ENCODE data around the gene CTNNA1. TPM values are rescaled to one million over a fixed set of nuclear protein-coding genes. Genes with fewer than 3 reads are reported as not detected.
"Not testable (repeated sequence)": the region's sequence is repeated elsewhere in the genome, so short reads cannot be mapped to it uniquely, and the experiment has no call there.

CTNNA1 gene
- total RNA-seq, 4 donors from 2014 or later = 140 to 752 (median 389) TPM

DNA sequence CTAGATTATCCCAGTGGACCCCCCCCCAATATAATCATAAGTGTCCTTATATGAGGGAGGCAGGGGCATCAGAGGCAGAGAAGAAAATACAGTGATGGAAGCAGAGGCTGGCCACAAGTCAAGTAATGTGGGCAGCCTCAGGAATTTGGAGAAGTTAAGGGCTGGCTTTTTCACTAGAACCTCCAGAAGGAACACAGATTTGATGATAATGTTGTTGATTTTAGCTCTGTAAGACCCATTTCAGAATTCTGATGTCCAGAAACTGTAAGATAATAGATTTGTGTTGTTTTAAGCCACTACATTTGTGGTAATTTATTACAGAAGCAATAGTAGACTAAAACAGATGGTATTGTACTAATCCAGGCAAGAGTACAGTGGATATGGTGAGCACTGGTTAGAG, 158.2 kb downstream of the CTNNA1 start:
- intact Hi-C loops (cut with DNase I; ENCODE audit: low total_unique reads) = no loop called here
- TF ChIP-seq, protein P1, sequence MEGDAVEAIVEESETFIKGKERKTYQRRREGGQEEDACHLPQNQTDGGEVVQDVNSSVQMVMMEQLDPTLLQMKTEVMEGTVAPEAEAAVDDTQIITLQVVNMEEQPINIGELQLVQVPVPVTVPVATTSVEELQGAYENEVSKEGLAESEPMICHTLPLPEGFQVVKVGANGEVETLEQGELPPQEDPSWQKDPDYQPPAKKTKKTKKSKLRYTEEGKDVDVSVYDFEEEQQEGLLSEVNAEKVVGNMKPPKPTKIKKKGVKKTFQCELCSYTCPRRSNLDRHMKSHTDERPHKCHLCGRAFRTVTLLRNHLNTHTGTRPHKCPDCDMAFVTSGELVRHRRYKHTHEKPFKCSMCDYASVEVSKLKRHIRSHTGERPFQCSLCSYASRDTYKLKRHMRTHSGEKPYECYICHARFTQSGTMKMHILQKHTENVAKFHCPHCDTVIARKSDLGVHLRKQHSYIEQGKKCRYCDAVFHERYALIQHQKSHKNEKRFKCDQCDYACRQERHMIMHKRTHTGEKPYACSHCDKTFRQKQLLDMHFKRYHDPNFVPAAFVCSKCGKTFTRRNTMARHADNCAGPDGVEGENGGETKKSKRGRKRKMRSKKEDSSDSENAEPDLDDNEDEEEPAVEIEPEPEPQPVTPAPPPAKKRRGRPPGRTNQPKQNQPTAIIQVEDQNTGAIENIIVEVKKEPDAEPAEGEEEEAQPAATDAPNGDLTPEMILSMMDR (IDR thresholded peaks at IDR 0.05) = no peak
- H3K27ac ChIP-seq = no peak overlapping the region
- no peak for DNase-seq
- H3K9me3 ChIP-seq = no peaks in the 10 kb centered on the region
- no peaks in the 10 kb centered on the region for H3K27me3 ChIP-seq
- H3K4me3 ChIP-seq = no peak overlapping the region
- no peaks in the 10 kb centered on the region for H3K36me3 ChIP-seq
- no peaks in the 10 kb centered on the region for H3K4me1 ChIP-seq

DNA sequence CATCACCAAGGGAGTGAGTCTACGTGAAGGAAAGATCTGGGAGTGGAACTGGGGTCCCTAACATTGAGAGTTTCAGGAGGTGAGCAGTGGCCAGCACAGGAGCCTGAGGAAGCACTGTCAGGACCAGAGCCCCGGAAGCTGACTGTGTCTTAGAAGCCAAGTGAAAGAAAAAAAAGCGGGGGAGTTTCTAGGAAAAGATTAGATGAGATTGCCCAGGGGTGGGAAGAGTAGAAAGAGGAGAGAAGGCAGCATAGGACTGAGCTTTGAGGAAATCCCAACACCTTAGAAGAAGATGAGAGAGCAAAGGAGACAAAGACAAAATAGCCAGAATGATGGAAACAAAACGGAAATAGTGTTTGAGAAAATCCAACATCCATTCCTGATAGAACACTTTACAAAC, 158.9 kb downstream of the CTNNA1 start:
- H3K27ac ChIP-seq = no peak overlapping the region
- H3K4me3 ChIP-seq = no peak overlapping the region
- H3K4me1 ChIP-seq = no peaks in the 10 kb centered on the region
- H3K9me3 ChIP-seq = no peaks in the 10 kb centered on the region
- TF ChIP-seq, protein P1 (IDR thresholded peaks at IDR 0.05) = no peak
- no peak for TF ChIP-seq POLR2A (IDR thresholded peaks at IDR 0.05)
- DNase-seq = no peak
- no peaks in the 10 kb centered on the region for H3K27me3 ChIP-seq
- no peaks in the 10 kb centered on the region for H3K36me3 ChIP-seq
- intact Hi-C loops (cut with DNase I; ENCODE audit: low total_unique reads) = no loop called here

DNA sequence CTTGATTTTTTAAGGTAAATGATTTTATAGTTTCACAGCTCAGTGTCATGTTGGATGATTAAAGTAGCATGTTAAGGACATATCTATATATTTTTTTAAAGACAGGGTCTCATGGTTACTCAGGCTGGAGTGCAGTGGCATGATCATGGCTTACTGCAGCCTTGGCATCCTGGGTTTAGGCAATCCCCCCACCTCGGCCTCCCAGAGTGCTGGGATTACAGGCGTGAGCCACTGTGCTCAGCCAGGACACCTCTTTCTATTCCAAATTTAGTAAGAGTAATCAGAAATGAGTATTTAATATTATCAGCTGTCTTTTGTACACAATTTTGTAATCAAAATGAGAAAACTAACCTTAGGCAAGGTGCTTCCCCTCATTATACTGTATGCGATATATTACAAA, 160.5 kb downstream of the CTNNA1 start:
- intact Hi-C loops (cut with DNase I; ENCODE audit: low total_unique reads) = no loop called here

DNA sequence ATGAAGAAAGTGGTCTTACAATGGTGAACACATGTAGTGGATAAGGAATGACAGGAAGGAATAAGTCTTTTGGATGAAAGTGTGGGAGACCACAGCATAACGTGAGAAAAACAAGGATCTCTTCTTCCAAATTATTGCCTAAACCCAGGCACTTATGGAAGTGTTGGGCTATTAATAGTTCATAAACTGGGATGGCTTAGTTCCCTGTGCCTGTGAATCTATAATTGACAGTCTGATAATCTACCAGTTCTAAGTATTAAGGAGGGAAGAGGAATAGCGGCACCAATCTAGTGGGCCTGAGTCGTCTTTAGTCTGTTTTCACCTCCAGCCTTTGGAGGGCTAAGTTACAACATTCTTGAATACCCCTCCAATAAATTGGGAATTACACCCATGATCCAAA, 161.1 kb downstream of the CTNNA1 start:
- intact Hi-C loops (cut with DNase I; ENCODE audit: low total_unique reads) = no loop called here
- Histone ChIP-seq H3K4me3 (no peak overlapping the region), H3K36me3 (no peaks in the 10 kb centered on the region), H3K4me1 (no peaks in the 10 kb centered on the region), H3K9me3 (no peaks in the 10 kb centered on the region), H3K27ac (no peak overlapping the region), H3K27me3 (no peaks in the 10 kb centered on the region)
- DNase-seq = no peak
- TF ChIP-seq, protein P1 (IDR thresholded peaks at IDR 0.05) = no peak
- TF ChIP-seq POLR2A (IDR thresholded peaks at IDR 0.05) = no peak

More for the DNA sequence above, 160.5 kb downstream of the CTNNA1 start:
- Histone ChIP-seq H3K9me3 (no peaks in the 10 kb centered on the region), H3K4me1 (no peaks in the 10 kb centered on the region), H3K36me3 (no peaks in the 10 kb centered on the region), H3K27ac (no peak overlapping the region), H3K4me3 (no peak overlapping the region), H3K27me3 (no peaks in the 10 kb centered on the region)
- DNase-seq = no peak
- TF ChIP-seq POLR2A (IDR thresholded peaks at IDR 0.05) = no peak
- TF ChIP-seq, protein P1 (IDR thresholded peaks at IDR 0.05) = no peak

DNA sequence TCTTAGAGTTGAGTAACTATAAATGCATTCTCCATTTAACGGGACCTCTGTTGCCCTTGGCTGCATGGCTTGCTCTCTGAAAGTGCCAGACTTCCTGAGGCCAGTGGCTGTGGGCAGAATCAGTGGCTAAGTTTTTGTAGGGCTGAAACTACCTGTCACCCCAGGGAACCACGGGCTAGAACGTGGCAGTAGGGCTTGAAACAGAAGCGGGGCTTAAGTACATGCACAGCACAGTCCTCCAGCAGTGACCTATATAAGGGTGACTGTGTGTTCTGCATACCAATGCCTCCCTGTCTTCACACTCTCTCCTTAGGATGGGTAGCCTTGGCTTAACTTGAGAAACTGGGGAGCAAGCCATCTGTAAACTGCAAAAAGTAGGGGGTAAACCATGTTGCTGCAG, 165.5 kb downstream of the CTNNA1 start:
- Histone ChIP-seq H3K4me1 (no peaks in the 10 kb centered on the region), H3K9me3 (no peaks in the 10 kb centered on the region), H3K4me3 (no peak overlapping the region), H3K36me3 (no peaks in the 10 kb centered on the region), H3K27me3 (no peaks in the 10 kb centered on the region), H3K27ac (no peak overlapping the region)
- intact Hi-C loops (cut with DNase I; ENCODE audit: low total_unique reads) = no loop called here
- TF ChIP-seq POLR2A (IDR thresholded peaks at IDR 0.05) = no peak
- no peak for DNase-seq

DNA sequence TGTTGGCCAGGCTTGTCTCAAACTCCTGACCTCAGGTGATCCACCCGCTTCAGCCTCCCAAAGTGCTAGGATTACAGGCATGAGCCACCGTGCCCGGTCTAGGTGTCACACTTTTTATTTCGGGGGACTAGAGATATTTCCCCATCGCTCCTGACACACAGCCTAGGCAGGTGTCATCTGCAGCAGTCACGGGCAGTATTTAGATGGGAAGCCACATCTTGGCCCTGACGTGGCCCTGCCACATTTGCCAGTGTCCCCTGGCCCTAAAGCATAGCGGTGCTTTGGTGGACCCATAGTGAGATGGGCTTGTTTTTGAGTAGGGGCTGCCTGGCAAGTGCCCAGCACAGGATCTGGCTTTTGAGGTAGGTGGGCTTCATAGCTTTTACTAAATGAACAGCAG, 167.0 kb downstream of the CTNNA1 start:
- no peaks in the 10 kb centered on the region for H3K27me3 ChIP-seq
- no peak for DNase-seq
- TF ChIP-seq, protein P1 (IDR thresholded peaks at IDR 0.05) = no peak
- no peak for TF ChIP-seq POLR2A (IDR thresholded peaks at IDR 0.05)
- H3K36me3 ChIP-seq = no peaks in the 10 kb centered on the region
- no peak overlapping the region for H3K27ac ChIP-seq
- intact Hi-C loops (cut with DNase I; ENCODE audit: low total_unique reads) = no loop called here
- no peak overlapping the region for H3K4me3 ChIP-seq
- no peaks in the 10 kb centered on the region for H3K4me1 ChIP-seq
- no peaks in the 10 kb centered on the region for H3K9me3 ChIP-seq

DNA sequence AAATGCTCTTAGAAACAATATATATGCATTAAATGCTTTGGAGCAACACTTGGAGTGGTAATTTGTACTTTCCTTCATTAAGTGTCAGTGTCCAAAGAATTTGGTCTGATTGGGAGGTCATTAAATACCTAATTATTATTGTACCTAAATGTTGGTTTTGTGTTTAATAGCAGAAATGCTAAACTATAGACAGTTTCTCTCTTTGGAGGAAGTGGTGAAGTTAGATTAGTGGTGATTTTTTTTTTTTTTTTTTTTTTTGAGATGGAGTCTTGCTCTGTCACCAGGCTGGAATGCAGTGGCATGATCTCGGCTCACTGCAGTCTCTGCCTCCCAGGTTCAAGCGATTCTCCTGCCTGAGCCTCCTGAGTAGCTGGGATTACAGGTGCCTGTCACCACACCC, 168.1 kb downstream of the CTNNA1 start:
- H3K36me3 ChIP-seq; H3K27ac ChIP-seq; intact Hi-C loops (cut with DNase I; ENCODE audit: low total_unique reads); H3K9me3 ChIP-seq; DNase-seq; H3K27me3 ChIP-seq; H3K4me1 ChIP-seq; H3K4me3 ChIP-seq: not testable (repeated sequence)
